NCI-H146 treated with DMSO at 0.1 percent for 48 hours (cell line): ENCODE data around the gene NPDC1.
"Not testable (repeated sequence)": the region's sequence is repeated elsewhere in the genome, so short reads cannot be mapped to it uniquely, and the experiment has no call there.

ENCODE experiments used
- DNase-seq: peaks from one replicate; lab custom pipeline; 2025; ENCODE audit not compliant: unreplicated experiment; lab: John Stamatoyannopoulos, UW

NPDC1 gene

GRCh38 chr9:137014166-137014565, 31.8 kb downstream of the NPDC1 start:
- DNase-seq = no peak

GRCh38 chr9:137013571-137013940, 32.4 kb downstream of the NPDC1 start:
- no peak for DNase-seq

DNA sequence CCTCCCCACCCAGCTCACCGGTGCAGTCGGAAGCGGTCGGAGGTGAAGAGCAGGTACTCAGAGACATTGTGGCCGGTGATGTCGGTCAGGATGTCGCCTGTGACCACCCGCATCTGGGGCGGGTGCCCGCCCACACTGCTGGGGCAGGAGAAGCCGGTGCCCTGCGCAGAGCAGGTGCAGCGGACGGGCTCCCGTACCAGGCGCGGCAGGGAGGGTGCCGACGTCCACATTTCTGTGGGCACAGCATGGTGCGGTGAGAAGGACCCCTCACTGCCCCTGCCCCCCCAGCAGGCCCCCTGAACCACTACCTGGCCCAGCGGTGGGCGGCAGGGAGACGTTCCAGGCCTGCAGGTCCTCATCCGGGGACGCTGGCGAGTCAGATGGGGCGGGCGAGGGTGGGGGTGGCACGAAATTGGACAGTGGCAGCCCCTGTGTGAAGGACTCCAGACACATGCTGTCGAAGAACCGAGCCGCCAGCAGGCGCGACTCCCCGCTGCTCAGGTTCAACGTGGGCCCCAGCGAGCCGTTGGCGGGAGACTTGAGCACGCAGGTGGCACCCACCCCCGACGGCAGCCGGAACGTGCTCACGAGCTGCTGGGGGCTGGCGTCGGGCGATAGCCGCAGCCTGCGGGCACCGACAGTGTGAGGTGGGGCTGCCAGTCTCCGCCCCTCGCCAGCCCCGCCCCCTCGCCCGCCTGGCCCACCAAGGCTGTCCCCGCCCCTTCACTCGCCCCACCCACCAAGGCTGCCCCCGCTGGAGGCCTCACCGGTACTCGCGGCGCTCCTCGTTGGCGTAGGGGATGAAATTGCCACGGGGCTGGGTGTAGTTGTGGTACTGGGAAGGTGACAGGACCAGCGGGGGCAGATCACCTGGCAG, 33.0 kb downstream of the NPDC1 start:
- no peak for DNase-seq

DNA sequence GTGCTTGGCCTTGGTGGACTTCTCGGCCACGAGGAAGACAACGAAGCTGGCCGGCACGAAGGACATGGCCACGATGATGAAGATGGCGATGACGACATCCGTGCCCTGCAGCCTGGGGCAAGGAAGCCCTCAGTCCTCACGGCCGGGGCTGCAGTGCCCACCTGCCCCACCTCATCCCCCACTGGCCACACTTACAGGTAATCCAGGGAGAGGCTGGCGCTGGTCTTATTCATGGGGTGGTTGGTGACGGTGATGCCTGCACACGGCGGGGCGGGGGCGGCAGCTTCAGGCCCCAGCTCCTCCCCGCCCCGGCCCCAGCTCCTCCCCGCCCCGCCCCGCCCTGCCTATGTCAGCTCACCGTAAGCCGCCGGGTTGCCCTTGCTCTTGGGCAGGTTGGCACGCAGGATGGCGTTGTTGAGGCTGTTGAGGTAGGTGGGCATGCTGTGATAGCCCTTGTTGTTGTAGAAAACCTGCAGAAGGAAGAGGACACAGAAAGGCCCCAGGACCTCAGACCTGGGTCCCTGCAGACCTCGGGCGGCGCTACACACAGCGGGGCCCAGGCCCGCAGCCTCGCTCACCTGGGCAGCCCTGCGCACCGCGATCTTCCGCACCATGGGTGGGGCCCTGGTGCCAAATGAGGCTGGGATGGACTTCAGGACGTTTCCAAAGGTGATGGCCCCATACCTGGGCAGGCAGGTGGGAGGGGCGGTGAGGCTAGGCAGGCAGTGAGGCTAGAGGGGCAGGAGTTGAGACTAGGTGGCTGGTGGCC, 33.9 kb downstream of the NPDC1 start:
- no peak for DNase-seq

DNA sequence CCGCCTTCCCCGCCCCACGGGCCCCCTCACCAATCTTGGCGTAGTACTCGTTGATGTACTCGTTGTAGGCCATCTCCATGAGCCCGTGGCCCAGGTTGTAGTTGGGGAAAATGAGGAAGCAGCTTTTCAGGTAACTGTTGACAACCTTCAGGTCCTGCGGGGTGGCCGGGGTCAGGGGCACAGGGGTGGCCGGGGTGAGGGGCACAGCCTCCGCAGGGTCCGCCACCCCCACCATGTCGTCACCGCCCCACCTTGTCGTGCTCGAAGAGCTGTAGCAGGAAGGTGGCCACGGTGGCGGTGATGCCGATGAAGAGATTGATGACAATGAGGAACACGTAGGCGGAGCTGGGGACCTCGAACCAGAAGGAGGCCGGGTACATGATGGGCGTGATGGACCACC, 34.8 kb downstream of the NPDC1 start:
- DNase-seq = no peak

DNA sequence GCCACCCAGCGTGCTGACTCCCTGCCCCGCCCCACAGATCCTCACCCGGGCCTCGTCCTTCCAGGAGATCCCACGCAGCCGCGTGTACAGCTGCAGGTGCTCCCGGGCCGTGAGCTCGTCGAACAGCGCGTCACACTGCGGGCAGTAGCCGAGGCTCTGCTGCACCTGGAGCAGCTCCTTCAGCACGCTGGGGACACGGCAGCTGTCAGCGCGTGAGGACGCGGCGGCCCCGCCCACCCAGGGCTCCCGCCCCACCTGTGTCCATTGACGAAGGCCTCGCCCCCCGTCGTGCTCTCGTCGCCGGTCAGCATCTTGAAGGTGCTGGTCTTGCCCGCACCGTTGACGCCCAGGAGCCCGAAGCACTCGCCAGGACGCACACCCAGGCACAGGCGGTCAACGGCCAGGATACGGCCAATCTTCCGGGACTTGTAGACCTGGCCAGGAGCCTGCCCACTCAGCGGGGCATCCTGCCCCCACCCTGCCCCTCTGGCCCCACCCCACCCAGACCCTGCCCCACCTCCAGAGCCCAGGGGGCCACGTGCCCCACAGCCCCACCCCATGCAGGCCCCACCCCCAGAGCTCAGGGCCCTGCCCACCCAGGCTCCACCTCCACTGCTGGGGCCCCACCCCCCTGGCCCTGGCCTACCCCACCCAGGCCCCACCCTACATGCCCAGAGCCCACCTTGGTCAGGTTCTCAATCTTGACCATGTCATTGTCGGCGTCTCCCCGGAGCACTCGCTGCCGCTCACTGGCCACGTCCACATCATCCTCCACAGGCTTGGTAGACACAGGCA, 35.8 kb downstream of the NPDC1 start:
- DNase-seq = no peak

DNA sequence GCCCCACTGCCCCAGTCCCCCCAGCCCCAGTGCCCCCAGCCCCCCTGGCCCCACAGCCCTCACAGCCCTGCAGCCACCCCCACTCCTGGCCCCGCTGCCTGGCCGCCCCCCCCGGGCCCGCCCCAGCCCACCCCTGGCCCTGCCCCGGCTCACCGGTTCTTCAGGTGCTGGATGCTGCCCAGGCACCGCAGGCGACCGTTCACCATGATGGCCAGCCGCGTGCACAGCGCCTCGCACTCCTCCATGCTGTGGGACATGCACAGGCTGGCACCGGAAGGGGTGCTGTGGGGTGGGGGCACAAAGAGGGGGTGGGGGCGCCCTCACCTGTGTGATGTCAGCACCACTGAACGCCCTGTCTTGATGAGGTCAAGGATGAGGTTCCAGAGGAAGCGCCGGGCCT, 36.8 kb downstream of the NPDC1 start:
- DNase-seq = no peak

- DNase-seq = no peak
Measured at GRCh38 chr9:137008312-137008711, 37.7 kb downstream of the NPDC1 start.

GRCh38 chr9:137007816-137008270, 38.1 kb downstream of the NPDC1 start:
- no peak for DNase-seq

DNA sequence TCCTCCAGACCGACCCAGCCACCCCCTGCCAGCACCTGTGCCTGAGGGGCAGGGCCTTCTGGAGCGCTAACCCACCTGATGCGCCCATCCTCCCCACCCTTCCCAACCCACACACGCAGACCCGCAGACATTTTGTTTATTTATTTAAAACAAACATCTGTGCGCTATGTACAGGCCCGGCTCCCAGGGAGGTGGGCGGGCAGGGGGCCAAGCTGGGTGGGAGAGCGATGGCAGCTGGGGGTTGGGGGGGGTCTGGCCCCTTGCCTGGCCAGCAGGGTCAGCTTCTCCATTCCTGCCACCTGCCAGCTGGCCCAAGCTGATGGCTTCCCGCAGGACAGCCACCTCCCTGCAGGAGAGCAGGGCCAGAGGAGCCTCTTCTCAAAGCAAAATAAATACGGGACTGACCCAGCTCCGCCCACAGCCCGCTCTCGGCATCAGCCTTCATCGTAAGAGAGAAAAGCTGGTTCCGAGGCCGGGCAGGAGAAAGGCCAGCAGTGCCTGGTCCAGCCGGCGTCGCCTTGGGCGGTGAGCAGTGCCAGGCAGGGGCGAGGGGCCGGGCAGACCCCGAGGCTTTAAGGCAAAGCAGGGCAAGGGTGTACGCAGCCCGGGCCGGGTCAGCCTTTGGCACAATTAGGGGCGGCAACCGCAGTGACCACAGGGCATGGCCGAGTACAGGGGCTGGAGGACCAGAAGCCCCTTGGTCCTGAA, 38.7 kb downstream of the NPDC1 start:
- no peak for DNase-seq

- DNase-seq = no peak
Measured at GRCh38 chr9:137006116-137007003, 39.6 kb downstream of the NPDC1 start.

- DNase-seq = not testable (repeated sequence)
Measured at GRCh38 chr9:137004285-137004684, 41.7 kb downstream of the NPDC1 start.

DNA sequence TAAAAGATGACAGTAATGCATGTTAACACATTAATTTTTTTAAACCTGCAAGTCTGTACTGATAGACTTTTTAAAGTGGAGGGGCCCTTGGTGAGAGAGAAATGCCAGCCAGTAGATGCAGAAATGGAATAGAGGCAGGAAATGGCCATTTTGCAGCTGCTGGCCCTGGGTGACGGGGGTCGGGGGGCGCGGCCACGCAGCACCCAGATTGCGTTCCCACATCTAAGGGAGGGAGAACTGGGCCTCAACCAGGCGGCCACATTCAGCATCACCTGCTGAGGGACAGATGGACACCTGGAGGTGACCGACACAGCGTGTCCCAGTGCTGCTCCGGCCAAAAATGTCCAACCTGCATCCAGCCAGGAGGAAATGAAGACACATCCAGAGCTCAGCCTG, 43.3 kb downstream of the NPDC1 start:
- DNase-seq = no peak

DNA sequence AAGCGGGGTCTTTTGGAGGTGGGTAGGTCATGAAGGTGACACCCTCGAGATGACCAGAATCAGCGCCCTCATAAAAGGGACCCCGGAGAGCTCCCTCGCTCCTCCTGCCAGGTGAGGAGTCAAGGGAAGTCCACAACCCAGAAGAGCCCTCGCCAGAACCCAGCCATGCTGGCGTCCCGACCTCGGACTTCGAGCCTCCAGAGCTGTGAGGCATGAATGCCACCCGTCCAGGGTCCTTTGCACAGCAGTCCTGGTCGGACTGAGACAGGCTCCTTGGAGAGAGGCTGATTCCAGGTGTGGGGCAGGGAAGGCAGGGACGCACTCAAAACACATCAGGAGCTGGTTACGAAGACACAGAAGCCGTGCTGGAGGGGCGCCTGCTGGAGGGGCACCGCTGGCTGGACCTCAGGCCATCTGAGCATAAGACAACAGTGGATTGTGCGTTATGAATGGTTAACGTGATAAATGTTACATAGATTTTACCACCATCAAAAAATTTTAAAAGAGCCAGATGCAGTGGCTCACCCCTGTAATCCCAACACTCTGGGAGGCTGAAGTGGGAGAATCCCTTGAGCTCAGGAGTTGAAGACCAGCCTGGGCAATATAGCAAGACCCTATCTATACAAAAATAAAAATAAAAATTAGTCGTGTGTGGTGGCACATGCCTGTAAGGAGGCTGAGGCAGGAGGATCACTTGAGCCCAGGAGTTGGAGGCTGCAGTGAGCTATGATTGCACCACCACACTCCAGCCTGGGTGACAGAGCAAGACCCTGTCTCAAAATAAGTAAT, 43.9 kb downstream of the NPDC1 start:
- no peak for DNase-seq

DNA sequence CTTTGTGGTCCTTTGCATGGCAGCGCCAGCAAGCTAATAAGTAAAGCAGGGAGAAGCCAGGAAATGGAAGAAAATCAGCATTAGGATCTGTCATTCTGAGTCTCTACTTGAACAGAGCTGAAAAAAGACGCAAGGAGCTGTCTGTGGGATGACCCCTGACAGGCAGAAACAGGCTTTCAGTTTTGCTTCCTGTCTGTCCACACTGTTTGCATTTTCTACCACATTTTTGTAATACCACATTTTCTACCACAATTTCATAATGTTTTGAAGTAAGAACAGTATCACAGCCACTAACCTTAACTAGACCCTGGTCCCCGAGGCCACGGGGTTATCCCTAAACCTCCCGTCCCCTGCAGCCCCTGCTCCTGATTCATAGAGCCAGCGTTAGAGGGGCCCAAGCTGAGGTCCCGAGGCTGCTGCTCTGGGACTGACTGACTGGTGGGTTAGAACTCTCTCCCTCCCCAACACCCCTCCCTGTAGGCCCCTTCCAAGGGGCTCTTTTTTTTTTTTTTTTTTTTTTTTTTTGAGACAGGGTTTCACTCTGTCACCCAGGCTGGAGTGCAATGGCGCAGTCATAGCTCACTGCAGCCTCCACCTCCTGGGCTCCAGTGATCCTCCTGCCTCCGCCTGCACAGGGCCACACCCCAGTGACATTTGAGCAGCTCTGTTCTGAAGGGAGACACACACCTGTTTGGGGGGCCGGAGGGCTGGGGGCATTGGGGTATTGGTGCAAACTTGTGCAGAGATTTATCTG, 45.6 kb downstream of the NPDC1 start:
- DNase-seq = no peak

- DNase-seq = no peak
Measured at GRCh38 chr9:136997830-136998234, 48.1 kb downstream of the NPDC1 start.

DNA sequence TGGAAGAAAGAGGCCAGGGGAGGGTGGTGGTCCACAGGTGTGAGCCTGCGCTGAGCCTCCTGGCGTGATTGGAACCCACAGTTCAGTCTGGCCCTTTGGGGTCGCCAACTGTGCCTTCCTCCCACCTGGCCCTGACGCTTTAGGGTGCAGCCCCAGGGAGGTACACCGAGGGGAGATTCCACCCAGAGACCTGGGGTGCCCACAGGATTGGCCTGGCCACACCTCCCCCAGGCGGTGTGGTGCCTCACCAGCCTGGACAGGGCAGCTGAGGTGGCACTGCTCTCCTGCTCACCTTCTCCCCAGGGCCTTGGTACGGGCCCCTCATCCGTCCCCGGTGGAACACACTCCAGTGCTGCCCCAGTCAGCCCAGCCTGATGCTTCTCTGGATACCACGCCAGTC, 48.6 kb downstream of the NPDC1 start:
- DNase-seq = no peak
